GM21423 (cell line): ENCODE results near the gene CTF1.

Experiments
- ATAC-seq: cut with Tn5 transposase; IDR thresholded peaks from one replicate; pipeline ENCODE4 v1.9.1; 2021; ENCODE audit warnings: mild to moderate bottlenecking, moderate library complexity; ENCODE audit not compliant: unreplicated experiment

The CTF1 gene

DNA sequence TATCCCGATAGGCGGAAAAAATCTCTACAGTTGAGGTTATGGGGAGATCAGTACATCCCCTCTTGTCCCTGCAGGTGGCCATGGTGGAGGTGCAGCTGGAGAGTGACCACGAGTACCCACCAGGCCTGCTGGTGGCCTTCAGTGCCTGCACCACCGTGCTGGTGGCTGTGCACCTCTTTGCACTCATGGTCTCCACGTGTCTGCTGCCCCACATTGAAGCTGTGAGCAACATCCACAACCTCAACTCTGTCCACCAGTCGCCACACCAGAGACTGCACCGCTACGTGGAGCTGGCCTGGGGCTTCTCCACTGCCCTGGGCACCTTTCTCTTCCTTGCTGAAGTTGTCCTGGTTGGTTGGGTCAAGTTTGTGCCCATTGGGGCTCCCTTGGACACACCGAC lies 56.7 kb downstream of the CTF1 start:
- no peak for ATAC-seq
